Measurements from ENCODE around the gene OR2AG1.
"Not testable (repeated sequence)": the region's sequence is repeated elsewhere in the genome, so short reads cannot be mapped to it uniquely, and the experiment has no call there.

The OR2AG1 gene

DNA sequence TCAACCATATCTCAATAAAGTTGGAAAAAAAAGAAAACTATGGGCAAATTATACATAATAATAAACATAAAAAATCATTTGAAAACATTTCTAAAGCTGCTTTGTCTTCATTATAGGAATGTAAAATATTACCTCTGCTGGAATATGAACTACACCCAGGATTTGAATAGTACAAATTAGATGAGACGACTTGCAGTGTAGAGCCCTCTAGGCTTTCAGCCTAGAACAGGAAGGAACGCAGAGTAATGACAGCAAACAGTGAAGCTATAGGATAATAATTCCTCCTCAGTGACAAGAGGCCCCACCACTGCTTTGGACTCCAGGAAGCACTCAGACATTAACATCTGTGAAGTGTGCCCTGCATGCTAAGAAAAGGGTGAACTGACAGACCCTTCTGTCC, 7.7 kb downstream of the OR2AG1 start:
- no peak for DNase-seq (ENCODE audit: low read depth in 2 of 2)

DNA sequence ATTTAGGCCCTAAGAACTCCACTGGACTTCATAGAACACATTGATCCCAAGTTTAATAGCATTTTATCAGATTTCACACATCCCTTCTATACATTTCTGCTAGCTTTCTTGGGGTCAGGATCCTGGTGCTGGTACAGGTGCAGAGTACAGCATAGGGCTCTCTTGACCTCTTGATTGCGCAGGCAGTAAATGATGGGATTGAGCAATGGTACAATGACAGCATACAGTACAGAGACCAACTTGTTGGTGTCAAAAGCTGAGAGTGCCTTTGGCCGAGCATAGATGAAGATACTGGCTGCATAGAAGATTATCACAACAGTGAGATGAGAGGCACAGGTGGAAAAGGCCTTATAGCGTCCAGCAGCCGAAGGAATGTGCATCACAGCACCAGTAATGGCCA, 11.8 kb downstream of the OR2AG1 start:
- no peak for DNase-seq (ENCODE audit: low read depth in 2 of 2)

DNA sequence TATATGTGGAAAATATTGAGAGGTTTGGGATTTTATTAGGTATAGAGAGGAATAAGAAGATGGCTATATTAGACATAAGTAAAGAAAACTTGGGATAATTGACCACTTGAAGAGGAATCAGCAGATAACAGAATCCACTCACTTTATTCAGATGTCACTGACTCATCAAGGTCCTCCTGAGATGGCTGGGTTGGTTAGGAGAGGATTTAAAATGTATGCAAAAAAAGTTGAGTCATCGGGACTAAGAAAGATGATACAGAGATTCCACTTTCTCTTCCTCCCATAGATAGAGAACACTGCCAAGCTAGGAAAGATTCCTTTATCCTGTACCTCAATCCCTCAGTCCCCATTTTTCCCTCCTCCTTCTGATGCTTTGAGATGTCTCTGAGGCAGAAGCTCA, 16.6 kb downstream of the OR2AG1 start, which contains the start of gene OR6A2:
Gene OR6A2 (minus strand): TSS at position 288 of the 400 bp plus-strand sequence. CDS start 3,981 bp downstream, outside the sequence.
- DNase-seq (ENCODE audit: low read depth in 2 of 2), result no peak

DNA sequence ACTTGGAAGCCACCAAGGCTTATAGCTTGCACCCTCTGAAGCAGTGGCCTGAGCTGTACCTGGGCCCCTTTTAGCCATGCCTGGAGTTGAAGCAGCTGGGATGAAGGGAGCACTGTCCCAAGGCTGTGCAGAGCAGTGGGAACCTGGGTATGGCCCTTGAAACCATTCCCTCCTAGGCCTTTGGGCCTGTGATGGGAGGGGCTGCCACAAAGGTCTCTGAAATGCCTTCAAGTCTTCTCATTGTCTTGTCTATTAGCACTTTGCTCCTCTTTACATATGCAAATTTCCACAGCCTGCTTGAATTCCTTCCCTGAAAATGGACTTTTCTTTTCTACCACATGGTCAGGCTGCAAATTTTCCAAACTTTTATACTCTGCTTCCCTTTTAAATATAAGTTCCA, 18.3 kb downstream of the OR2AG1 start:
- DNase-seq (ENCODE audit: low read depth in 2 of 2), result not testable (repeated sequence)

DNA sequence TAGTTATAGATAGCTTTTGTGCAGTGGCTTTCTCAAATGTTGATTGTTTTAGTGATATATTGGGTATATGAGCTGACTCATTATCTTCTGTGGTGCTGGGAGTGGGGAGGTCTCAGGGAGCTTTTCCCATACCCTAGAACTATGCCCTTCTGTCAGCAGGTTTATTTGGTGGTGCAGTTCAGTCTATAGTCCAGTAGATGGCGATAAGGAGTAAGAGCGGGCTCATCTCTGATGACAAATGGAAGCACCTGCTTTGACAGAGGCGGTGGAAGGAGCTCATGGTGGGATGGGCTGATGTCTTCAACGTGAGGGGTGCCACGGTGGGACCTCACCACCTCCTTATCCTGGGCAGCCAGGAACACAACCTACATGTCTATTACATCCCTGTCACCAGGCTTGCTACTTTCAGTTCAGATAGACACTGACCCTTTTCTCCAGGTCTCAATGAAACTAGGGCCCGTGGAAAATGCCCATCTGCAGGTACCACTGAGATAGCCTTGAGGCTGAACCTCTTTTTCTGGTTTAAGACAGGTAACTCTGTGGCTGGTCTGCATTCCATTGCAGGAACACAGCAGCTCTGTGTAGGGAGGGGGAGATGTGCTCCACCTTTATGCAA, 29.7 kb downstream of the OR2AG1 start:
- peak; percentile 1 to 27 for DNase-seq (ENCODE audit: low read depth in 2 of 2)

DNA sequence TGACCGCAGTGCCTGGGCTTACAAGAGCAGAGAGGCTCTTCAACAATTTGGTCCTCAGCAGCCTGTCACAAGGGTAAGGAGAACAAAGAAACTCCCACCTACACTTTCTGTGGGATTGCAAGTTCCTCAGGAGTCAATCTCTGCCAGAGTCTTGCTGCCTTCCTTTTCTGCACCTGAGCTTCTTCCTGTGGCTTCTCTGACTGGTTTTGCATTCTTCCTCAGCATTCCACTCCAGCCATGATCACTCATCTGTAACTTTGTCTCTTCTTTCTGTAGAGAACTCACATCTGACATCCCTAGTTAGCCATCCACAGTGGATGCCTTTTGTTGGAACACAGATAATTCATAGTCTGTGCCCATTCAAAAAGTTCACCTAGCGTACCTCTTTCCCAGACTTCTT, 30.8 kb downstream of the OR2AG1 start:
- DNase-seq (ENCODE audit: low read depth in 2 of 2), result no peak

DNA sequence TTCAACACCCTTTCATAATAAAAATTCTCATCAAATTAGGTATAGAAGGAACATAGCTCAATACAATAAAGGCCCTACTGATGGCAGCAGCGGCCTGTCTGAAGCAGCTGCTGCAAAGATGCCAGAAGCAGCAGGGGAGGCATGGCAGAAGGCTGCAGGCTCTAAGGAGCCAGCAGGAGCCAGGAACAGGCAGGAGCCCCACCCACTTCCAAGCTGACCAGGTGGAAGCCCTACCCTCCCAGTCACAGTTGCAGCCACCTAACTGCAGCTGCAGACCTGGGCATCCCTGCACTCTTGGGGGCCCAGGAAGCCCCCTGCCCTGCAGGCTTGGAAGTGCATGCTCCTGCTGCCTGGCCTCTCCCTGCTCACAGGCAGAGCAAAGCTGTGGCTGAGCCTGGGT, 34.9 kb downstream of the OR2AG1 start:
- no peak for DNase-seq (ENCODE audit: low read depth in 2 of 2)

DNA sequence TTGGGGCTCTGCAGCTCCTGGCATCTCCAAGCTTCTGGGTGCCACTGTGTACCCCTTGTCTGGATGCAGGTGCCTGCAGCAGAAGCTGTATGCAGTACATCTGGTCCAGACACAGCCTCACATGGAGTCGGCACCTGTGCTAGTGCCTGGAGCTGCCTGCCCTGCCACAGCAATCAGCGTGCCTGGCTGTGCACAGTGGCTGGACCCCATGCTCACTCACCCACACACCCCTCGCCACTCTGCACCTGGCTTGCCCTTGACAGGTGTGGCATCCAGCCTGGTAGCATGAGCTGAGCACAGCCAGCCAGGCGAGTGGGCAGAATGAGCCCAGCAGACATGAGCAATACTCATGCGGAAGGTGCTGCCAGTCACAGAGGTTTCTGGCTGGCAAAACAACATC, 36.1 kb downstream of the OR2AG1 start:
- no peak for DNase-seq (ENCODE audit: low read depth in 2 of 2)

DNA sequence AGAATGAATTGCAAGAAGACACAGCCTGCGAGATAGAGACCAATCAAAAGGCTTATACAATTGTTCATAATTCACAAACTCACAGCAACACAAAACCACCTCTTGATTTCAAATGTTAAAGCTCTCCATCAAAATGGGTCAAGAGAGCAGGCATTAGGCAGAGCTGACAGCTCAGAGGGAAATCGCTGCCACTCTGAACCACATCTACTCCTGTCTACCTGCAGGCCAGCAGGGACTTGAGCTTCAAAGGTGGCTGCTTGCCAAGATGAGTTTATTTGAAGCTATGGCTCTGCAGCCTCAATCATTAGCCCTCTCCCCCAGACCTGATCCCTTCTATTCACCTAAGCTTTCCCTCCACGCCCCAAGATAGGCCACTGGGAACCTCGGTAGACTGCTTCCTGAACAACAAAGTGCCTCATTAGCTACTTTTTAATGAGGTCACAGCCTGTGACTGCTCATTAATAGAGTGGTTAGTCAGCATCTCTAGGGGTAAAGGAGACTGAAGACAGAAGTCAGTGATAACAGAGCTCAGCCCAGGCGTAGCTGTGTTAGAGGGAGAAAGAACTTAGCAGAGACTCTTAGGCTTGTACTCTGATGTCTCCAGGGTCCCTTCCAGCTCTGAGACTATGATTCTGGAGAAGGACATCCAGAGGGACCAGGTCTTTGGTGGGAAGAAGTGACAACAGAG, 41.5 kb downstream of the OR2AG1 start:
- DNase-seq (ENCODE audit: low read depth in 2 of 2), result no peak

DNA sequence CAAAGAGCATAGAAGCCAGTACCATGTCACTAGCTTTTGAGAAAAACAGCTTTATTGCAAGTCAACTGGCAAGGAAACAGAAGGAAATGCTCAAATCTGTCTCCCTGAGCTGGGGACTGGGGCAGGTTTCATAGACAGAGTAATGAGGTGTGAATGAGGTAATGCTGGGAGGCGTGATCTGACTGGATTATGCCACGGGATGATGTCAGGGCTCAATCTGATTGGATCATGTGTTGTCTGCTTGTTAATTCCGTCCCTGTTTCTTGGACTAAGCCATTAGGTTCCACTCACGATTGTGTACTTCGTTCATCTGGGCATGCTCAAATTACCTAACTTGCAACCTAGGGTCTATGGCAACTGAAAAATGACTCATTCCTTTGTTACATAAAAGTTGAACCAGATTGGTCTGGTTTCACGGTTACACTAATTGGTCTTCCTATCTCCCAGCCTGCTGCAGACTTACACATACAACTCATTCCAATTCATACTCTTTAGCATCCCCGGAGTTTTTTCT, 42.5 kb downstream of the OR2AG1 start:
- DNase-seq (ENCODE audit: low read depth in 2 of 2), result no peak

DNA sequence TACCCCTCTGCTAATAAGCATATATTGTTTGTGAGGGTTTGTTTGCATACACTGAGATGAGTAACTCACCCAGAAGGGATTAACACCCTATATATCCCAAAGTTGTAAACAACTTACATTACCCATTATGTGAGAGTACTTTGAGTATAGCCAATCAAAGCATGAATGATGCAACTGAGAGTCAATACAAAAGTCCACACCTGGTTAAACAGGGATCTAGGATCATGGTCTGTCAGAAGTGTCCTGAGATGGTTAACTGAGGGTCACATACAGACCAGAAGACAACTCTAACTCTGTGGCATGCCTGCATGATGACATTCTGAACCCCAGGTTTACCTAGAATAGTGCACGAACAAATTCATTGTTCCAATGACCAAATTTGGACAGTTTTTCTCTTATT, 45.3 kb downstream of the OR2AG1 start:
- DNase-seq (ENCODE audit: low read depth in 2 of 2), result no peak

DNA sequence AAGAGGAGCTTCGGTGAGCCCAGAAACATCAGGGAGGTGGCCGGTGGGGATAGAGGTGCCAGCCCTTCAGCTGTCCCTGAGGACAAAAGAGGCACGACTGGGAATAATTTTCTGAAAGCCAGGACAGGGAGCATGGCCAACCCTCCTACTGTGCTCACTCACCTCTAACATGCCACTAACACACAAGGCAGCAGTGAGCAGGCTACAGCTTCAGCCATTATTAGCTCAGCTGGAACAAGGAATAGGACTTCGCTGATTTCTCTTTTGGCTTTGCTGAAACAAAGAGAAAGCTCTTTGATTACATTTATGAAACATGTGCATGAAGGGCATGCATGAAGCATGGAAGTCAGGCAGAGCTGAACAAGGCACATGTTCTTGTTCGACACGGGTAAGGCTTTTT, 50.5 kb downstream of the OR2AG1 start:
- no peak for DNase-seq (ENCODE audit: low read depth in 2 of 2)

DNA sequence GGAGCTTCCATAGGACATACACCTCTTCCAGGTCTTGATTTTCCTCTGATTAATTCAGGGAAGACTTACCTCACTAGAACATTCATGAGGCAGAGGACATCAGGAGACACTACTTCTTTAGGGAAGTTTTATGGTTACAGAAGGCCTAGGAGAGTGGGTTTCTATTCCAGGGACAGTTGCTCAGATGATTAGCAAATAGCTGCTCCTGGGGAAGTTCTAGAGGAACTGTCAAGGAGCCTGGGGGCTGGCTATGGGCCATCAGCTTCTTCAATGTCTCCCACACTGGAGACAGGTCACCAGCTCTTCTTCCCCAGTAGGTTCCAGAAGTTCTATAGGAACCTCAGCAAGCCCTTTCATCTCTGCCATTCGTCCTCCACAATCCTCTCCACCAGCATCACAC, 51.2 kb downstream of the OR2AG1 start:
- DNase-seq (ENCODE audit: low read depth in 2 of 2), result no peak
